ENCODE measurements around the gene MRTFA.

MRTFA gene

GRCh38 chr22:40428796-40429195 lies 207.7 kb downstream of the MRTFA start:
- no peaks in the 10 kb centered on the region for H3K9me3 ChIP-seq
- no peak overlapping the region for H3K4me3 ChIP-seq
- no peak for TF ChIP-seq CTCF (IDR thresholded peaks at IDR 0.05)
- peaks cover 32 to 69% (median 65%) of the 10 kb centered on the region in 3 donors for H3K36me3 ChIP-seq
- no peaks in the 10 kb centered on the region for H3K27me3 ChIP-seq
- intact Hi-C loops (cut with DNase I; ENCODE audit: low total_unique reads) = no loop called here
- DNase-seq = peak in 1 of 2 donors; percentile 11
- no peak overlapping the region for H3K27ac ChIP-seq
- H3K4me1 ChIP-seq = peaks cover 0 to 28% (median 3%) of the 10 kb centered on the region in 4 donors

- Histone ChIP-seq H3K27ac (no peak overlapping the region), H3K27me3 (no peaks in the 10 kb centered on the region), H3K4me1 (peaks cover 0 to 19% (median 3%) of the 10 kb centered on the region in 4 donors), H3K9me3 (no peaks in the 10 kb centered on the region), H3K36me3 (peaks cover 52 to 86% (median 85%) of the 10 kb centered on the region in 3 donors), H3K4me3 (no peak overlapping the region)
- TF ChIP-seq CTCF (IDR thresholded peaks at IDR 0.05) = no peak
- intact Hi-C loops (cut with DNase I; ENCODE audit: low total_unique reads) = no loop called here
- DNase-seq = peak in 1 of 2 donors; percentile 44
These were observed 209.8 kb downstream of the MRTFA start for GRCh38 chr22:40426594-40427333.

DNA sequence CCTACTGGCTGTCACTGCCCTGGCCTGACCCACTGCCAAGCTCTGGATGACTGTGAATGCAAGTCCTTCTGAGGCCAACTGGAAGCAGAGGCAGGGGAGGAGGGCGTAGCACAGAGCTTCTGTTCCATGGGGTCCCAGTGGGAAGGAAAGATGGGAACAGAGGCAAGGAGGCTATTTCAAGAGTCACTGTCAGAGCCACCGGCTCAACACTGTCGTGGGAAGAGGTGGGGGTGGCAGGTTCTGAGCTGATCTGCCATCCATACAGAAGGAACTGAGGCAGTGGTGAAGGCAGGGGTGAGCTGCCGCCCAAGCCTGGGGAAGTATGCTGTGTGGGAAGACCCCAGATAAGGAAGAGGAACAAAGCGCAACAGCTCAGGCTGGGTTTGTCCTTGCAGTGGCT lies 211.4 kb downstream of the MRTFA start:
- Histone ChIP-seq H3K9me3 (no peaks in the 10 kb centered on the region), H3K4me3 (no peak overlapping the region), H3K27ac (no peak overlapping the region), H3K27me3 (no peaks in the 10 kb centered on the region), H3K36me3 (peaks cover 68 to 97% (median 95%) of the 10 kb centered on the region in 3 donors), H3K4me1 (peaks cover 0 to 6% (median under 1%) of the 10 kb centered on the region in 4 donors)
- intact Hi-C loops (cut with DNase I; ENCODE audit: low total_unique reads) = loop anchor here (1.0 kb wide), 1 partner anchor 35 kb away; no protein-coding TSS in a partner anchor
- no peak for TF ChIP-seq CTCF (IDR thresholded peaks at IDR 0.05)
- DNase-seq = no peak

DNA sequence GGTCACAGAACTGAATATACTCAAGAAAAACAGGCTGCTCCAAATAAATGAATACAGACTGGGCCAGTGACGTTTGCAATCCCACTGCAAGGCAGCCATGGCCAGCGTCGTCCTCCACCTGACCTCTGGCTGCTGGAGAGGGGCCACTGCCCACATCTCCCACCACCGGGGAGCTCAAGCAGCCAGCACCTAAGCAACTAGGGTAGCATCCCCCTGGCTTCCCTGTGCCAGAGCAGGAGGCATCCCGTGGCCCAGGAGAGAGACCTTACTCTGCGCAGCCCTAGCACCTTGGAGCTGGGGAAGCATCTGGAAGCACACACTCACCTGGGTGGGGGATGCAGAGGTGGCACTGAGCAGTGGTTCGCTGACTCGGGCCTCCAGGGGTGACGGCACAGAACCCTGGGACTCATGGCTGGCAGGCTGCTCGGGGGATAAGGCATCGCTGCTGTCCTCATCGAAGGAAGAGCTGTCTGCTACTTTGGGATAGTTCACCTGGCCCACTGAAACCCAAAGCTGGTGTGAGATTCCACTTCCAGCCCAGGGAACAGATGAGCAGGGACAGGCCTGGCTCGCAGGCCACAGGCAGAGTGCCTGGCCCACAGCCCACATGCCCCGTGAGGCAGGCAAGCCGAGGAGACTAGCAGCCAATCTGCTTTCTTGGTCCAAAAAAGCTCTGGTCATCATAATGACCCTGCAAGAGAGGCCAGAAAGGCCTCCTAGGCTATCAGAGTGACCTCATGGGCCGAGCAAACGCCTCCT lies 212.5 kb downstream of the MRTFA start:
- intact Hi-C loops (cut with DNase I; ENCODE audit: low total_unique reads) = no loop called here
- H3K27ac ChIP-seq = no peak overlapping the region
- no peak overlapping the region for H3K4me3 ChIP-seq
- H3K4me1 ChIP-seq = peaks cover 0 to 6% (median 0%) of the 10 kb centered on the region in 4 donors
- H3K27me3 ChIP-seq = no peaks in the 10 kb centered on the region
- DNase-seq = no peak
- H3K9me3 ChIP-seq = no peaks in the 10 kb centered on the region
- peaks cover 68 to 97% (median 95%) of the 10 kb centered on the region in 3 donors for H3K36me3 ChIP-seq
- no peak for TF ChIP-seq CTCF (IDR thresholded peaks at IDR 0.05)

GRCh38 chr22:40423310-40423688 lies 213.2 kb downstream of the MRTFA start:
- intact Hi-C loops (cut with DNase I; ENCODE audit: low total_unique reads) = no loop called here
- Histone ChIP-seq H3K4me1 (peaks cover 0 to 6% (median 0%) of the 10 kb centered on the region in 4 donors), H3K27ac (no peak overlapping the region), H3K36me3 (peaks cover 68 to 97% (median 95%) of the 10 kb centered on the region in 3 donors), H3K9me3 (no peaks in the 10 kb centered on the region), H3K27me3 (no peaks in the 10 kb centered on the region), H3K4me3 (no peak overlapping the region)
- TF ChIP-seq CTCF (IDR thresholded peaks at IDR 0.05) = no peak
- no peak for DNase-seq

Measured in tibial artery (tissue), 4 donors.